ENCODE measurements around the gene CALY. TPM values are rescaled to one million over a fixed set of nuclear protein-coding genes. Genes with fewer than 3 reads are reported as not detected.

The CALY gene
- total RNA-seq, 4 donors from 2014 or later = 1.6 to 3.6 (median 2.3) TPM

DNA sequence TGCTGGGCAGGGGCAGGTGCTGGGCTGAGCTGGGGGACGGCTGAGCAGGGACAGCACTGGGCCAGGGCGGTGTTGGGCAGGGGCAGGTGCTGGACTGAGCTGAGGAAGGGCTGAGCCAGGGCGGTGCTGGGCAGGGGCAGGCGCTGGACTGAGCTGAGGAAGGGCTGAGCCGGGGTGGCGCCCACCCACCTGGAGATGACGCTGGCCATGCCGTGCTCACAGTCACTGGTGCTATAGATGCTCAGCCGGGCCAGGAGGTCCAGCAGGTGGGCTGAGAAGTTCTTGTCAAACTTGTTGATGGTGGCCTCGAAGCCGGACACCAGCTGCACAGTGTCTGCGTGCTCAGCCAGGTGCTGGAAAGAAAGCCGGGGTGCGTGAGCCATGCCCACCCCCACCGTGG, 55.6 kb downstream of the CALY start:
- H3K27ac ChIP-seq (replicated peaks in 1 of 4) = no peak overlapping the region
- TF ChIP-seq EP300 (IDR thresholded peaks at IDR 0.05) = no peak
- TF ChIP-seq POLR2A (IDR thresholded peaks at IDR 0.05; ENCODE audit: low read depth) = no peak
- TF ChIP-seq, protein P1, sequence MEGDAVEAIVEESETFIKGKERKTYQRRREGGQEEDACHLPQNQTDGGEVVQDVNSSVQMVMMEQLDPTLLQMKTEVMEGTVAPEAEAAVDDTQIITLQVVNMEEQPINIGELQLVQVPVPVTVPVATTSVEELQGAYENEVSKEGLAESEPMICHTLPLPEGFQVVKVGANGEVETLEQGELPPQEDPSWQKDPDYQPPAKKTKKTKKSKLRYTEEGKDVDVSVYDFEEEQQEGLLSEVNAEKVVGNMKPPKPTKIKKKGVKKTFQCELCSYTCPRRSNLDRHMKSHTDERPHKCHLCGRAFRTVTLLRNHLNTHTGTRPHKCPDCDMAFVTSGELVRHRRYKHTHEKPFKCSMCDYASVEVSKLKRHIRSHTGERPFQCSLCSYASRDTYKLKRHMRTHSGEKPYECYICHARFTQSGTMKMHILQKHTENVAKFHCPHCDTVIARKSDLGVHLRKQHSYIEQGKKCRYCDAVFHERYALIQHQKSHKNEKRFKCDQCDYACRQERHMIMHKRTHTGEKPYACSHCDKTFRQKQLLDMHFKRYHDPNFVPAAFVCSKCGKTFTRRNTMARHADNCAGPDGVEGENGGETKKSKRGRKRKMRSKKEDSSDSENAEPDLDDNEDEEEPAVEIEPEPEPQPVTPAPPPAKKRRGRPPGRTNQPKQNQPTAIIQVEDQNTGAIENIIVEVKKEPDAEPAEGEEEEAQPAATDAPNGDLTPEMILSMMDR (IDR thresholded peaks at IDR 0.05) = no peak
- H3K4me1 ChIP-seq = peaks cover 6 to 22% (median 16%) of the 10 kb centered on the region in 4 donors
- H3K27me3 ChIP-seq = peaks cover 0 to 18% (median 9%) of the 10 kb centered on the region in 4 donors
- no peaks in the 10 kb centered on the region for H3K9me3 ChIP-seq
- no peak for DNase-seq (ENCODE audit: extremely low spot score)
- H3K4me3 ChIP-seq = no peak overlapping the region
- H3K36me3 ChIP-seq = peaks cover 56 to 80% (median 76%) of the 10 kb centered on the region in 4 donors
- intact Hi-C loops (cut with DNase I) = no loop called here
- 97% methylated on average over 13 of the region's 15 CpGs for WGBS

DNA sequence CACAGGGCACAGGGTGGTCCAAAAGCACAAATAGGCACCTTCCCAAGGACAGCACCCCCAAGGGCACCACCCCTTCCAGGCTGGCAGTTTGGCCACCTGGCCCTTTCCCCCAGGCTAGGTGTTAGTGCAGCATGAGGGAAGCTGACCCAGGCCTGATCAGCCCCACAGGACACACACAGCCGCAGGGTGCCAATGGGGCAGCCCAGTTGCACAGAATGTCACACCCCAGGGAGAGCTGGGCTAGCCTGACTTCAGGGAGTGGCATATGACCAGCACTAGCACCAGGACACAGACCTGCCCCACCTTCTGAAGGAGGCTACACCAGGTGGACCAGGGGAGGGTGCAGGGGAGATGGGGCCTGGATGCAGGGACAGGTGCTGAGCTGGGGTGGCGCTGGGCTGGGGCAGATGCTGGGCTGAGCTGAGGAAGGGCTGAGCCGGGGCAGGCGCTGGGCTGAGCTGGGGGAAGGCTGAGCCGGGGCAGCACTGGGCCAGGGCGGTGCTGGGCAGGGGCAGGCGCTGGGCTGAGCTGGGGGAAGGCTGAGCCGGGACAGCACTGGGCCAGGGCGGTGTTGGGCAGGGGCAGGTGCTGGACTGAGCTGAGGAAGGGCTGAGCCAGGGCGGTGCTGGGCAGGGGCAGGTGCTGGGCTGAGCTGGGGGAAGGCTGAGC, 56.2 kb downstream of the CALY start:
- no peaks in the 10 kb centered on the region for H3K9me3 ChIP-seq
- intact Hi-C loops (cut with DNase I) = no loop called here
- H3K27ac ChIP-seq (replicated peaks in 1 of 4) = no peak overlapping the region
- H3K36me3 ChIP-seq = peaks cover 50 to 74% (median 71%) of the 10 kb centered on the region in 4 donors
- H3K4me1 ChIP-seq = peaks cover 6 to 23% (median 18%) of the 10 kb centered on the region in 4 donors
- DNase-seq (ENCODE audit: extremely low spot score) = no peak
- no peak for TF ChIP-seq POLR2A (IDR thresholded peaks at IDR 0.05; ENCODE audit: low read depth)
- TF ChIP-seq POLR2AphosphoS5 (IDR thresholded peaks at IDR 0.05) = no peak
- TF ChIP-seq, protein P1 (IDR thresholded peaks at IDR 0.05) = no peak
- no peak for TF ChIP-seq EP300 (IDR thresholded peaks at IDR 0.05)
- H3K4me3 ChIP-seq = no peak overlapping the region
- 90% methylated on average over 9 of the region's 10 CpGs for WGBS
- peaks cover 0 to 24% (median 10%) of the 10 kb centered on the region in 4 donors for H3K27me3 ChIP-seq

DNA sequence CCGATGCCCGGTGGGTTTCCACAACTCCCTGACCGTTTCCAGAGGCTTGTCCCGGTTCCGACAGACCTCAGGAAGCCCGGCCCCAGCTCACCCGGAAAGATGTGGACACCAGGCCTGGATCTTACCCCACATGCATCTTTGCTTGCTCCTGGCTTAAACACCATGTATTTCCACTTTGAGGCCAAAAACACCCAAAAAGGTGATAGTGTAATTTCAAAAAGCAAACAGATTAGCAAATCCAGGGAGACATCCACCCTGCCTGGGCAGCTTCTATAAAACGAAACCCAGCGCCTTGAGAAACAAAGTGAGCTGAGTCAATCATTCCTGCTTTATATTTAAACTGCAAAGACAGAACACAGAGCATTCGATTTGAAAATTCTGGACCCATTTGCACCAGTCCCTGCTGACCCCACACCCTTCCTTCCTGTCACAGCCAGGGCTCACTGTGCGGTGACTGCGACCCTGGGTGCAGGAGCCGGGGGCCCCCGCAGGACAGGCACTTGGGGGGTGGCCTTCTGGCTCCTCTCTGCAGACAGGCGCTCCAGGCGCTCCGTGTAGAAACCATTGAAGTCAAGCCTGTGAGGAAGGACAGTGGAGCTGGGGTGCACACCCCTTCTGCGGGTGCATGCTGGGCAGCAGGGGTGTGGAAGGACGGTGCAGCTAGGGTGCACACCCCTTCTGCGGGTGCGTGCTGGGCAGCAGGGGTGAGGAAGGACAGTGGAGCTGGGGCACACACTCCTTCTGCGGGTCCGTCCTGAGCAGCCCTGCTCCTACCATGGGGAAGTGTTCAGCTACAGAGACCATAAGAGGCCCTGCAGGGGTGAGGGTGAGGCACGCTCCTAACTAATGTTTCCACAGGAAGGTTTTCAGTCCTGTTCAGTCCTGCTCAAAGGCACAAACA, 57.1 kb downstream of the CALY start:
- H3K27ac ChIP-seq (replicated peaks in 1 of 4) = peak overlapping the region in 1 of 4 donors; percentile 14
- H3K4me1 ChIP-seq = peaks cover 6 to 26% (median 18%) of the 10 kb centered on the region in 4 donors
- no peak for DNase-seq (ENCODE audit: extremely low spot score)
- H3K9me3 ChIP-seq = no peaks in the 10 kb centered on the region
- peaks cover 0 to 33% (median 10%) of the 10 kb centered on the region in 4 donors for H3K27me3 ChIP-seq
- H3K36me3 ChIP-seq = peaks cover 41 to 65% (median 61%) of the 10 kb centered on the region in 4 donors
- WGBS = 74% methylated on average over 19 of the region's 24 CpGs
- H3K4me3 ChIP-seq = no peak overlapping the region
- intact Hi-C loops (cut with DNase I) = no loop called here
- no peak for TF ChIP-seq POLR2AphosphoS5 (IDR thresholded peaks at IDR 0.05)
- TF ChIP-seq EP300 (IDR thresholded peaks at IDR 0.05) = no peak
- TF ChIP-seq, protein P1 (IDR thresholded peaks at IDR 0.05) = no peak
- no peak for TF ChIP-seq POLR2A (IDR thresholded peaks at IDR 0.05; ENCODE audit: low read depth)

DNA sequence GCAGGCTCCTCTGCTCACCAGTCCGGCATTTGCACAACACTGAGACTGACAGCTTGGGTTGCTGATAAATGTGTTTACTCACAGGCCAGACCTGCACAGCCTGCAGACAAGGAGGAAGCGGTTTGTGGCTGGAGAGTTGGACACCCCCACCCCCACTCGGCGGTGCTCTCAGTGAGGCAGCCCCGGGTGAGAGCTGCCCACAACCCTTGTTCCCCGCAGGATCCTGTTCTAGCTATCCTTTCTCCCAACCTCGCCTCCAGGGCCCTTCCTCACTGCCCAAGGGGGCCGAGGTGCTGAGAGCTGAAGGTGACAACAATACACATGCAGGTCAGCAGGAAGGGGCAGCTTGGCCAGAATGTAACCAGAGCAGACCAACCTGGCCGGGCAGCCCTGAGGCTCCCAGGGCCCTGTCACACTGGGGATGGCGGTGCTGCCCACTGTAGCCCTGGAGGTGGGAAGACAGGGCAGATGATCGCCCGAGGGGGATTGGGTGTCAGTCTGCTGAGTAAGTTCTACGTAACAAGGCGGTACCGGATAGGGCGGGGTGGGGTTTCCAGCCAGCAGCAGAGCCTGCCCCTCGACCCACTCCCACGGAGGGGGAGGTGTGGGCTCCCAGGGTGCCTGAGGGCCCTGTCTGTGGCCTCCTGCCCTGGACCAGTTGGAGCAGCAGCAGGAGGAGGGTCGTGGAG, 58.0 kb downstream of the CALY start:
- Histone ChIP-seq H3K36me3 (peaks cover 32 to 56% (median 53%) of the 10 kb centered on the region in 4 donors), H3K27ac (replicated peaks in 1 of 4) (peak overlapping the region in 1 of 4 donors; percentile 14), H3K4me1 (peaks cover 6 to 26% (median 18%) of the 10 kb centered on the region in 4 donors), H3K4me3 (no peak overlapping the region), H3K27me3 (peaks cover 0 to 41% (median 10%) of the 10 kb centered on the region in 4 donors), H3K9me3 (no peaks in the 10 kb centered on the region)
- intact Hi-C loops (cut with DNase I) = no loop called here
- 75% methylated on average over 14 of the region's 19 CpGs for WGBS
- TF ChIP-seq POLR2A (IDR thresholded peaks at IDR 0.05; ENCODE audit: low read depth) (no peak), POLR2AphosphoS5 (IDR thresholded peaks at IDR 0.05) (peak in 1 of 2 donors; percentile 10)
- DNase-seq (ENCODE audit: extremely low spot score) = no peak

All from esophagus muscularis mucosa (tissue), 4 donors.